Measurements from ENCODE around the gene MYH9. TPM values are rescaled to one million over a fixed set of nuclear protein-coding genes. Genes with fewer than 3 reads are reported as not detected.

The MYH9 gene
- total RNA-seq, 3 donors from 2014 or later (not counting 1 experiment from before 2014, with no cell fraction given): 803 to 1,038 (median 808) TPM

- no peak overlapping the region for H3K4me3 ChIP-seq (ENCODE audit: low read length)
- Mint-ChIP-seq H3K4me1 (peaks cover 15 to 16% of the 10 kb centered on the region in 2 donors), H3K27ac (no peak overlapping the region), H3K27me3 (ENCODE audit: low read depth in 2 of 2) (no peaks in the 10 kb centered on the region), H3K36me3 (peaks cover 8% of the 10 kb centered on the region), H3K4me3 (no peak overlapping the region), H3K9me3 (no peaks in the 10 kb centered on the region)
- DNase-seq: no peak
- no peak overlapping the region for H3K27ac ChIP-seq (ENCODE audit: low read length)
- no peaks in the 10 kb centered on the region for H3K27me3 ChIP-seq (ENCODE audit: control insufficient read depth, insufficient read depth, low read length)
- TF ChIP-seq CTCF (IDR thresholded peaks at IDR 0.05): no peak
- 94% methylated on average over 10 of the region's 10 CpGs for WGBS (ENCODE audit: insufficient coverage)
- peaks cover 94% of the 10 kb centered on the region for H3K36me3 ChIP-seq (ENCODE audit: control insufficient read depth, insufficient read depth, low read length)
- intact Hi-C loops (cut with micrococcal nuclease): no loop called here
- H3K9me3 ChIP-seq (ENCODE audit: control insufficient read depth, insufficient read depth, low read length): no peaks in the 10 kb centered on the region
- peaks cover 7% of the 10 kb centered on the region for H3K4me1 ChIP-seq (ENCODE audit: control insufficient read depth, insufficient read depth, low read length)
- ATAC-seq: no peak
Observed at GRCh38 chr22:36304429-36304828, 83.3 kb downstream of the MYH9 start.

GRCh38 chr22:36303874-36304273 is 83.9 kb downstream of the MYH9 start:
- no peak overlapping the region for H3K4me3 Mint-ChIP-seq

GRCh38 chr22:36303115-36303467 is 84.7 kb downstream of the MYH9 start:
- WGBS (ENCODE audit: insufficient coverage): 90% methylated on average over 9 of the region's 9 CpGs

More at GRCh38 chr22:36303874-36304273, 83.9 kb downstream of the MYH9 start:
- 92% methylated on average over 13 of the region's 13 CpGs for WGBS (ENCODE audit: insufficient coverage)
- Histone ChIP-seq H3K27ac (ENCODE audit: low read length) (no peak overlapping the region), H3K4me1 (ENCODE audit: control insufficient read depth, insufficient read depth, low read length) (peaks cover 7% of the 10 kb centered on the region), H3K4me3 (ENCODE audit: low read length) (no peak overlapping the region), H3K9me3 (ENCODE audit: control insufficient read depth, insufficient read depth, low read length) (no peaks in the 10 kb centered on the region), H3K36me3 (ENCODE audit: control insufficient read depth, insufficient read depth, low read length) (peaks cover 94% of the 10 kb centered on the region), H3K27me3 (ENCODE audit: control insufficient read depth, insufficient read depth, low read length) (no peaks in the 10 kb centered on the region)
- DNase-seq: no peak
- no peak for ATAC-seq
- Mint-ChIP-seq H3K9me3 (no peaks in the 10 kb centered on the region), H3K27ac (peak overlapping the region in 1 of 2 donors; percentile 52), H3K27me3 (ENCODE audit: low read depth in 2 of 2) (no peaks in the 10 kb centered on the region), H3K4me1 (peaks cover 15 to 16% of the 10 kb centered on the region in 2 donors), H3K36me3 (peaks cover 7% of the 10 kb centered on the region)
- intact Hi-C loops (cut with micrococcal nuclease): no loop called here
- TF ChIP-seq CTCF (IDR thresholded peaks at IDR 0.05): no peak

More at GRCh38 chr22:36303115-36303467, 84.7 kb downstream of the MYH9 start:
- no peaks in the 10 kb centered on the region for H3K36me3 Mint-ChIP-seq
- no peaks in the 10 kb centered on the region for H3K27me3 Mint-ChIP-seq (ENCODE audit: low read depth in 2 of 2)
- H3K9me3 ChIP-seq (ENCODE audit: control insufficient read depth, insufficient read depth, low read length): no peaks in the 10 kb centered on the region
- no peak overlapping the region for H3K4me3 ChIP-seq (ENCODE audit: low read length)
- no peak for TF ChIP-seq CTCF (IDR thresholded peaks at IDR 0.05)
- intact Hi-C loops (cut with micrococcal nuclease): no loop called here
- ATAC-seq (no peak), DNase-seq (no peak)
- peaks cover 94% of the 10 kb centered on the region for H3K36me3 ChIP-seq (ENCODE audit: control insufficient read depth, insufficient read depth, low read length)
- H3K4me1 Mint-ChIP-seq: peaks cover 9 to 16% of the 10 kb centered on the region in 2 donors
- no peaks in the 10 kb centered on the region for H3K9me3 Mint-ChIP-seq
- H3K4me3 Mint-ChIP-seq: no peak overlapping the region
- no peak overlapping the region for H3K27ac ChIP-seq (ENCODE audit: low read length)
- H3K27ac Mint-ChIP-seq: no peak overlapping the region
- no peaks in the 10 kb centered on the region for H3K27me3 ChIP-seq (ENCODE audit: control insufficient read depth, insufficient read depth, low read length)
- H3K4me1 ChIP-seq (ENCODE audit: control insufficient read depth, insufficient read depth, low read length): peaks cover 7% of the 10 kb centered on the region
